Hematopoietic multipotent progenitor cell (in vitro differentiated cells): ENCODE results near the gene ASTN2. TPM values are rescaled to one million over a fixed set of nuclear protein-coding genes. Genes with fewer than 3 reads are reported as not detected.

Experiments
- DNase-seq, 3 donors: peaks; one replicate each; pipeline ENCODE4 v3.0.0-alpha.2; 2011 to 2015; ENCODE audit warnings: low read depth in 2 of 3, low spot score in 2 of 3
- total RNA-seq: library from RNA; depleted of rRNA; stranded (reverse); fragments of >200 nt; gene quantifications from one replicate; pipeline ENCODE4 v1.2.3, GENCODE V29; 2012

Gene ASTN2
- total RNA-seq, 1 donor, result 1.3 TPM

DNA sequence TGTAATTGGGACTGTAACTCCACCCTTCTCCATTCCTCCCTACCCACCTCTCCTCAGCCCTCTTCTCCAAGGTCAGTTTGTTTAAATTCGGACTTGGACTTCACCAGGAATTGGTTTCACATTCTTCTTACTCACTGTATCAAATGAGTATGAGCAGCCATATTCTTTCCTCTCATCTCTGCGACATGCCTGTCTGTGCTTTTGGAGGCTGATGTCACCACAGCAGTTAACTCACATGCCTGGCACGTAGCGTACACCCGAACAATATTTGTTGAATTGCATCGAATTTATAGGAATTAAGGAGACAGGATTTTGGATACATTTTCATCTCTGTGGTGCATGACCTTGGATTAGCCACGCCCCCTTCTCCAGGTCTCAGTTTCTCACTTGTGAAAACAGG lies 291.1 kb downstream of the ASTN2 start:
- no peak for DNase-seq

DNA sequence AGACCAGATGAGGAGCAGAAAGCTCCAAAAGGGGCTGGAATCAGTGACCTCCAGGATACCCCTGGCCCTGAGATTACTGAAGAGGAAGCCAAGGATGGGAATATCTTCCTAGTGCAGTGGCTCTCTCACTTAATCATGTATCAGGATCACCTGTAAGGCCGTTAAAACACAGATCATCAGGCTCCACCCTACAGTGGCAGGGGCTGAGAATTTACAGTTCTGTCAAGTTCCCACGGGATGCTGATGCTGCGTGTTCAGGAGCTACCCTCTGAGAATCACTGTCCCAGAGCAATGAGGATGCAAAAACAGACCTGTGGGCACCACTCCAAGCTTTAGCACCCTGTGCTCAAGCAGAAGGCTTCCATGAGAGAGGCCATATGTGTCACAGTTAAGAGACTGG lies 291.9 kb downstream of the ASTN2 start:
- DNase-seq, result no peak

DNA sequence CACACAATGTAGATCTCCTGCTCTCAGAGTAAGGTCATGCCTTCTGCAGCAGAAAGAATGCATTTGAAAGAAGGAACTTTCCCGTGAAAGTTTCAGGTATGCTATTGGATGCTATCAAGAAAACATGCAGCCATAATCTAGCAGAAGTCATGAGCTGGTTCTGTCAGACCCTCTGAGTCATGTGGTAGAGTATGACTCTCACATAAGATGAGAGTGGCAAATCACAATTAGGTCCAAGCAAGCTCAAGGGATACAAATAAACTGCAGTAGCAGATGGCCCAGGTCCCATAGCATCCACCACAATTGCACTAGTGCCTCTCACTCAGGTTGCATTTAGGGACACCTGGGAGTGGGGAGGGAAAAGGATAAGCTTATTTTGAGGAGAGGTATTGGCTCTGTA lies 292.8 kb downstream of the ASTN2 start:
- no peak for DNase-seq

DNA sequence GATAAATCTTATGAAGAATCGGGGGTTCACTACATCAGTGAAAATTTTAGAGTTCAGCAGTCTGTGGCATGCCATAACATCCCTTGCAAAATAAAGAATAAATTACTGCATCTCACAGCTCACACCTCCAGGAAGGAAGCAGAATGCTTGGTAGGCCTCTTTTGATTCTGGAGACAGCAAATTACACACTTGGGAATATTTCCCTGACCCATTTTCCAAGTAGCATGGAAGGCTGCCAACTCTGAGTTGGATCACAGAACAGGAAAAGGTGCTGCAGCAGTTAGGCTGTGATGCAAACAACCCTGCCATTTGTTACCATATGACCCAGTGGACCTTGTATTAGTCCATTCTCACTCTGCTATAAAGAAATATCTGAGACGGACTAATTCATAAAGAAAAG lies 293.5 kb downstream of the ASTN2 start:
- DNase-seq, result no peak

DNA sequence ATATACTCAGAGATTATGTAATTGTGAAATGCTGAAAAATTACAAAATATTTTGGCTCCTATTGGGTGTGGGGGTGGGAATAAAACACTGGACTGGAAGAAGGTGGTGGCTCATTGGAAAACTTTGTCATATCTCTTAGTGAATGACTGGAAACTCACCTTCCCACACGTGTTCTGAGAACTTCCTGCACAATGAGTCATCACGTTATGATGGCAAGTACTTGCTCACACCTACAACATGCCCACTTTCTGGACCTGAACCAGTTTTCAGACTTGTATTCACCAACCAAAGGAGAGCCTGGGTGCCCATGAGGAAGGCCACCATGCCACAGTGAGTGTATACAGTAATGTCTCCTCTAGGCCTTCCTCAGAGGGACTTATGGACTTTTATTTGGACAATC lies 294.8 kb downstream of the ASTN2 start:
- no peak for DNase-seq

DNA sequence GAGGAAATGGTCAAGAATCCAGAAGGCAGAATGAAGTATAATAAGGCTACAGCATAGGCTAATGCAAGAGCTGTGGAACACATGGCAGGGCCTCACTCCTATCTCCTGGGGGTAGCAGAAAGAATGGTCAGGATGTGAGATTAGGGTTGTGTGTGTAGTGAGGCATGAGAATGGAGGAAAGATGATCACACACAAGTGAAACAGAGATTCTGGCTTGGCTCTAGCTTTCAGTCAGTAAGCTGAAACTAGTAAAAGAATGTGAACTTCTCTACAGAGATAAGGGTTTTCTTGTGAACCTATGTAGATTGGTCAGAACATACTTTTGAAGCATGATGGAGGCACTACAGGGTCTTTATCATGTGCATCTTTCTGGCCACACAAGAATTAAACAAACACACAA lies 298.8 kb downstream of the ASTN2 start:
- DNase-seq, result no peak

DNA sequence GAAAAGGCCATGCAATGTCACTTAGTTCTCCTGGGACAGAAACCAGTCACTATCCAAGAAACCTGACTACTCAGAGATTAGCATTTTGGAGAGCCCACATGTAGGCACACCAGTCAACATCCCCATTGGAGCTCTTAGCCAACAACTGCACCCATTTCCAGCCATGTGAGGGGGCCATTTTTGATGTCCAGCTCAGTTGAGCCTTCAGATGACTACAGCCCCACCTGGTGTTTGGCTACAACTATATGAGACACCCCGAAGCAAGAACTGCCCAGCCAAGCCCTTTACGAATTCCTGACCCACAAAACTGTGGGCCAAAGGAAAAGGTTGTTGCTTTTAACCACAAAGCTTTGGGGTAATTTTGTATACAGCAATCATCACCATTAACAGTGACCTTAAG lies 300.1 kb downstream of the ASTN2 start:
- DNase-seq, result no peak

DNA sequence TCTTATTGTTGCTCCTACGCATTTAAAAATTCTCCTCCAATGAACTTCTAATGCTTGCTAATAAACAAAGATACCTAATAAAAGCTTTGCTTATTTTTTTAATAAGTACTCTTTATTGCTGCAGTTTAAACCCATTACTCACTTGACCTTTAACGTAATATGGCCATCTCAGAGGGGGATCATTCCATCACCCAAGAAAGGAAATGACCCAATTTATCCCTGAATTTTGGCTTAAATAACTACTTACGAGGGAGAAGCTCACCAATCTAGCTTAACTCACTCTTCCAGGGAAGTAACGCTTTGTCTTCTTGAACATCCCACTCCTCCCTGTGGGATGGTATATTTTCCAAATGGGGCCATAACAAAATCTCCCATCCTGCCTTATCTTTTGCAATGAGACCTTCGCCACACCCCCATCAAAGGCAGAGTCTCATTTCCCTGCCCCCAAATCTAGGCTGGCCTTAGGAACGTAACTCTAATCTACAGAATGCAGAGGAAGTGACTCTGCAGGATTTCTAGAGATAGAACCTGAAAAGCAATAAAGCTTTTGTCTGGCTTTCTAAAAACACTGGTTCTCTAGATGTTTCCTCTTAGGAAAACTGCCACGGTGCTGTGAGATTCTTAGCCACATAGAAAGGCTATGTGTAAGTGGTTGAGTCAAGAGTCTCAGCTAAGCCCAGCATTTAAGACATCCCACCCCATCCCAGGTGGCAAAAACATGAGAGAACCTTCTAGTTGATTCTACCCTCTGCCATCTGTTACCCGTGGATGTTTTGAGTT lies 310.0 kb downstream of the ASTN2 start:
- DNase-seq, result peak in 2 of 3 donors; percentile 9 to 23

DNA sequence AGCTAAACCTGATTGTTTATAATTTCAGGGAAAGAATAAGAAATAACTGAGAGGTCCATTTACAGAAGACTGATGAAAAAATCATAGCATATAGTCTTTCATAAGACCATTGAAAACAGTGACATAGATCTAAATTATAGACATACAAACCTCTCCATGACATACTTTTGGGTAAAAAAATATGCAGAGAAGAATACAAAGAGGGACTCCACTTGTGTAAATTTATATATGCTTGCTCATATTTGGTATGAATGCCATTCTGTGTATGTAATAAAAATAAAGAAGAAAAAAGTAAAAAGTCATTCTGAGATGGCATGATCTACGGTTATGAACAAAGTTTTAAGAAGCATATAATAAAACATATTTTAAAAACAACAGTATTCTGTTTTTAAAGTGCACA lies 310.7 kb downstream of the ASTN2 start:
- DNase-seq, result no peak

DNA sequence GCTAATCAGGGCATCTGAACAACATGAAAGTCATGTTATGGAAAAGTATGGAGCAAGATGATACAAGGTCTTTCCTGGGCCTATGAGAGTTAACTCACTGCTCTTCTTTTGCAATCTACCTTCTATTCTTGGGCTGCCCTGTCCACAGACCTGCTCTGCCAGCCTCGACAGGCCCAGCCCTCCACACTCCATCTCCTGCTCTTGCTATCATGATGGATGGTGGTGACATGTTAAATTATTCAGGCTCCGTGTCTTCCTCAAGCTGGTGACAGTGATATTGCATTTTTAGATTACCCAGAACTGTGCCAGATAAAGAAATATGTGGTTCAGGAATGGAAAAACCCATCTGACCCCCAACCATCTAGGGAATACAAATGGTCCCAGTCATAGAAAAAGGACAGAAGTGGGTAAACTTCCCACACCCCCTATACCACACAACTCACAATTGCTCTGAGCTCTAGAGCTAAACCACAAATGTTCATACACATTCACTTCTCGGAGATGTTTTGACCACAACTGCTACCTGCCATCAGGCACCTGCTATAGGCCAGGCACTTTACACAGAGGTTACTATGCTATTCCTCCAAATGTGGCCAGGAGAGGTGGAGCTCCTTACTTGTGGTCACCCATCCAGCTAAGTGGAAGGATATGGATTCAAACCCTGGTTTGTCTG lies 311.3 kb downstream of the ASTN2 start:
- DNase-seq, result no peak

DNA sequence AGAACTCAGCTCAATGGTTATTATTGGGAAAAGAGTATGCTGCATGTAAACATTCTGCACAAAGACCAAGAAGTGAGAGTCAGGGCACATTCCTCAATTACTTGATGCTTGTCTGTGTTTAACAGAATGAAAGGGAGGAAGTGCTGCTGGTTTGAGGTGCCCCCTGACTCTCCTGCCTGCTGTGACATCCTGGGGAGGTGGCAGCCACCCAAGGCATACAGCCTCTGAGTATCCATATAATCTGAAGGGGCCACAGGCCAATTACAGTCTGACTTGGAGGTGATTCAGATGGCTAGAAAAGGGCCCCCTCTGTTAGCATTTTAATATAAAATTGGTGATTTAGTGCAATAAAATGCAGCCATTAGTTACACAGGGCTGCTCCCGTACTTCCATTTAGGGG lies 313.8 kb downstream of the ASTN2 start:
- DNase-seq, result no peak

DNA sequence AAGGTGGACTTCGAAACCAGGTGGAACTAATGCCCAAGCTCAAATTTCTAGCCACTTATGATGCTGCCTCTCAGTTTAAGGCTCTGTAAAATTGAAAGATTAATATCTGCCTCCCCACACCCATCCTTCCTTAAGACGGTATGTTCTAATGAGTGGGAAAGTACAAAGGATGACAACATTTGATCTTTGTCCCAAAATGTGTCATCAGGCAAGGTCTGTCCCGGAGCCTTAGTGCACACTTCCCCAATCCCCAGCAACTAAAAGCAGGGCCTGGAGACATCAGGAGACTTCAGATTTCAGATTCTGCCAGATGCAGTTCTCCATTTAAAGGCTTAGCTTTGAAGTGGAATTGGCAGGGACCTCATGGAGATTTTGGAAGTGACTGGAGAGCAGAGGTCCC lies 316.5 kb downstream of the ASTN2 start:
- DNase-seq, result no peak

DNA sequence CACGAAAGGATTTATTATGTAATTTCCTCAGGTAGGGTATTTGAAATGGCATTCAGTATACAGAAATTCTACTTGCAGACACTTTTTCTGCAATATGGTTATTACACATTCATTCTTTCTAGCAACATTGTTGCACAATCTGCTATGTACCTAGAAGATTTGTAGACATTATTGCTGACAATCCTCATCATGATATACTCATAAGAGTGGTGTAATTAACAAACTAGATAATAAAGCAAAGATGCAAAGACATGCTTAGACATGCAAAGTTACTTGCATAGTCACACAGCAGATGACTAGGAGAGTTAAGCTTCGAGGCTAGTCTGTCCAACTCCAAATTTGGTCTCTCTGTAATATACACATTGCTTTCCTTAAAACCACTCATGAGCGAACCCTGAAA lies 317.1 kb downstream of the ASTN2 start:
- no peak for DNase-seq

DNA sequence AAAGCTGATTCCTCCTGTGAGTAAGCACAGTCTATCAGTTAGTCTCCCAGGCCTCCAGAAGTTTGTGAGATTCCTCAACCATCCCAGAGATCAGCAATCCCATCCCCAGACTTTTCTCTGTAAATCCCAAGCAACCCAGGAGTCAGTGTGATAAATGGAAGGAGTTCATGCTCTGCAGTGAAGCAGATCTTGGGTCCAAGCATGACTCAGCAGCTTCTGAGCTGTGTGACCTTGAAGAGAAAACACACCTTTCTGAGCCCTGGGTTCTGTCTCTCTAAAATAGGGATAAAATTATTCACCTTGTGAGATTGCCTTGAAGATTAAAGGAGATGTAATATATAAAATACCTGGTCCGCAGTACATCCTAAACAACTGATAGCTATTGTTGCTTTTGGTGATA lies 318.7 kb downstream of the ASTN2 start:
- DNase-seq, result no peak

DNA sequence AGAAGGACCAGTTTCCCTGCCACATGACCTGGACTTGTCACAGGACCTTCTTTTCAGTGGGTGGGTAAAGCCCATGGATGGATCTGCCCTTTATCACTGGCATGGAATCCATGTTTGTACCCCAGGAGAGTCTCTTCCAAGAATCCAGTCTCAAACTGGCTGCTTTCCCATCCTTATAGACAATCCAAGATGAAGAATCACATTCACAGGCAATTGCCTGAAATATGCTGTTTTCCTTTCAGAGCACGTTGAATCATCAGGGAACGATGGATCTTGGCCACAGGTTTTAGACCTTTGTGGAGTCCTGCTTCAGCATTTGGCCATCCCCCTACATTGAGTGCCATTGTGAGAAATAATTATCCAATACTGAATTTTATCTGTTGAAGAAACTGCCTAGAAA lies 319.8 kb downstream of the ASTN2 start:
- DNase-seq, result no peak

DNA sequence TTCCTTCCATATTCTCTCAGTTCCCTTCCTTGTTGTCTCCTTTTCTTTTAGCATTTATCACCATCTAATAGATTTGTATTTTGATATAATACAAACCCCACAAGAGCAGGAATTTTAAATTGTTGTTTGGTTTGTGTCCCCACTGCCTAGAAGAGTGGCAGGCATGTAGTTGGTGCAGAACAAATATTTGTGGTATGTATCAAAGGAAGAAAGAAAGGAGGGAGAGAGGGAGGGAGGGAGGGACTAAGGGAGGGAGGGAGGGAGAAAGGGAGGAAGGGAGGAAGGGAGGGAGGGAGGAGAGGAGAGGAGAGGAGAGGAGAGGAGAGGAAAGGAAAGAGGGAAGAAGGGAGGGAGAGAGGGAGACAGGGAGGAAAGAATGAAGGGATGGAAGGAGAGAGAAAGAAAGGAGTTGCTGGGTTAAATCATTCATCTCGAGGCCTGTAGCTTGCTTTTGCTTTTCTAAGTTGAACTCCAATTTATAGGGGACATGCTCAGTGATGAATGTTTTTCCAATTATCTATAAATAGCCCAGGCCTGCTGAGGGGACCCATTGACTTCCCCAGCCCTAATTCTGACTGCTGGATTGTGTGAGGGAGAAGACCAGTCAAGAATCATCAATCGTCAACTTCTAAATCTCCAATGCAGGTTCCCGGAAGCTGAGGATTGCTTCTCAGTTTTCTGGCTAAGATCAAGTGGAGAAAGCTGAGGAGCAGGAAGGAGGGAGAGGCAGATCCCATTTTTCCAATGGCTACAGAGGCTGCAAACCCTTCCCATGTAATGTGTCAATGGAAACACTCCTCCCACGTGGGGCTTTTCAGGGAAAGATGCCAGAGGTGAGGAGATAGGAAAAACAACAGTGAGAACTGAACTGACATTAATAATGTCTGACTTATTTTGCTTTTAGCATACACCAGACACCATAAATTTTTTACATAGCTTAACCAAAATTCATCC lies 320.7 kb downstream of the ASTN2 start:
- no peak for DNase-seq

DNA sequence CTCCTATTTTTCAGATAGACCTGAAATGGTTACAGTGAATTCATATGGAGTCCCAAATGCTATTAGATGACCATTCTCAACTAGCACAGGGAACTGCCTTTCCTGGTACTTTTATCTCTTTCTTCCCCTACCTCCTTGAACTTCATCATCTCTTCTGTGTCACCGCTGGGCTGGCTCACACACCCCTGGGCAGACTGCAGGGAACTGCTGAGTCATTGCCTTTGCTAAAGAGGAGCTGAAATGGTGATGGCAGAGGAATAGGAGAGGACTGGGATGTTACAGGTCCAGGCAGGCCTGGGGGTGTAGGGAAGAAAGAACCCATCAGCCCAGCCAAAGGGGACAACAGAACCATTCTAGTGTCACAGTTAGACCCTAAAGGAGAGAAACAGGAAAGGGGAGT lies 322.3 kb downstream of the ASTN2 start:
- DNase-seq, result peak in 1 of 3 donors; percentile 31

DNA sequence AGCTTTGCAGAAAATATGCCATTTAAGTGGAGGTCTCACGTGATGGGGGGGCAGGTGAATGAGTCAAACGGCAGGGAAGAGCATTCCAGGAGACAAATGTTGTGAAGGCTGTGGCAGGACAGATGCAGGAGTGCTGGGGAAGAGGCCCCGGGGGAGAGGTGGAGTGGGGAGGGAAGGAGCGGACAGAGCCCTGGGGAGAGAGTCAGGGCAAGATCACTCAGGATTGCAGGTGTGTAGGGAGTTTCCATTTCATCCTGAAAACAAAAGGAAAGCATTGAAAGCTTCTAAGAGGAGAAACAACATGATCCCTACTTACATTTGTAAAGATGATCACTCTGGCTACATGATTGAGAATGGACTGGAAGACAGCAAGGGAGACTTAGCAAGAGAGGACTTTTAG lies 323.3 kb downstream of the ASTN2 start:
- no peak for DNase-seq

DNA sequence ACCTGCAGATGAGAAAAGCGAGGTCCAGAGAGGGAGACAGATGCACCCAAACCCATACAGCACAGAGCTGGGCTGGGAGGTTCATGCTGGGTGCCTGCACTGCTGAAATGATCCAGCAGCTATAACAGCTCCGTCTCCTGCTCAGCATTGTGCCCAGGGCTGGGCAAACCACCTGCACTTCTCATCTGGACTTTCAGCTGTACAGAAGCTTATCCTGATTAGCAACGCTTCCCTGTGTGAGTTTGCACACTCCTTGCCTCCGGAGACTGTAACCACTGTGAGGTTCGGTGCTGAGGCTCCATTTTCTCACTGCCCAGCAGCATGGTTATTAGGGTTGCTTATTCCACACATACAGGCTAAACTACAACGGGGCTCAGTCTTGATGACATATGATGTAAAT lies 326.1 kb downstream of the ASTN2 start:
- DNase-seq, result no peak

DNA sequence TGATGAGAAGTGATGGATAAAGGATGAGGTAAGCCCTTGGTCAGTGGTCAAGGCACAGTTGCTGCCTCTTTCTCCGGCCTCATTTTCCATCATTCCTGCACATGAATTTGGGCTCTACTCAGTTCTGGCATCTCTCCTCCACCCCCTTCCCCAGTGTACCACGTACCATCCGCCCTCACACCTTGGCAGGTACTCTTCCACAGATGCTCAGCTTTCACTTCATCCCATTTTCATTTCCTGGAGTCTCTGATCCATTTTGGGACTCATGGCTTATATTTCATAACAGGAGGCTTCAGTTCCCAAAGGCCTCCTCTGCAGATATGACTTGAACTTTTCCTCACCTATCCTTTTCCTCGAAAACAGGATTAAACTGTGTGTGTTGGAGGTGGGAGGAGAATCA lies 326.7 kb downstream of the ASTN2 start:
- no peak for DNase-seq

DNA sequence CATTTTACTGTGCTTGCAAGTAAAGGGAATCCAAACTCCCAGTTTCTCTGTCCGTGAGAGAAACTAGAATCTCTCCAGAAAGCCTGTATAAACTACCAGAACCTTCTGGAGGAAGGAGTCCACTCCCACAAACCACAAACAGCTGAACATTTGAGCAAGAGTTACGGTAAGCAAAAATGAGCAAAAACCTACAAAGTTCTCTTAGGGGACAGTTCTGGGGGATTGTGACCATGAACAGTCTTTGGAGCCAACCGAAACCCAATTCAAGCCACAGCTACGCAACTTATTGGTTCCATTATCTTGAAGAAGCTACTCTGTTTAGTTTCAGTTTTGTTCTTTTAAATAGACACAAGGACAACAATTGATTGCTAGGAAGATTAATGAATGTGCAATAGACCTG lies 330.6 kb downstream of the ASTN2 start:
- no peak for DNase-seq
